ENCODE measurements around the gene SLIT3.

DNA sequence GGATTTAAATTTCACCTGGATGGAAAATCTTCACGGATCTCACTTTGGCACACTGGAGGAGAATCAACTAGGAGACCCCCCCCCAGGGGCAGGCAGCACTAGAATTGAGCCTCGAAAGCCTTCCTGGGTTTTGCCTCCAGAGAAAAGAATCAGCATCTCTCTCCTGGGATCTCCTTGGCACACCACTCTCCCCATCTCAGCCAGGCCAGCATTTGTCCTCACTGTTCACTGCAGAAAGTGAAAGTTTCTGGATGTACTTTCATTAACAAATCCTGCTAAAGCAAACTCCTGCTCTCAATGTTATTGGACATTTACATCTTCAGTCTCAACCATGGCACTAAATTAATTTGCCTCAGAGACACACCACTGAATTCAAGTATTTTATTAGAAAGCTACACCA is 312.2 kb downstream of the SLIT3 start:
- TF ChIP-seq CTCF (IDR thresholded peaks at IDR 0.05; ENCODE audit: poor library complexity) (no peak), EZH2phosphoT487 (IDR thresholded peaks at IDR 0.05; ENCODE audit: low read depth, severe bottlenecking, unreplicated experiment) (no peak)
